SK-N-SH (cell line): ENCODE measurements around the gene CAPN10. TPM values are rescaled to one million over a fixed set of nuclear protein-coding genes. Genes with fewer than 3 reads are reported as not detected.

Experiments used
- CTCF ChIA-PET: fragments of 300-600, 350-600 bp; formaldehyde crosslinking; extraction: SDS; loops from one replicate; lab custom pipeline; 2021; lab: Yijun Ruan, JAX
- POLR2A ChIA-PET: fragments of 350-600 bp; sonication (Branson Sonifier 250); formaldehyde crosslinking; extraction: SDS; loops from one replicate; lab custom pipeline; 2020; ENCODE audit warnings: antibody characterized with exemption, inconsistent platforms; lab: Yijun Ruan, JAX
- DNase-seq: peaks from one replicate; pipeline ENCODE4 v3.0.0; 2012
- H2AFZ ChIP-seq: fragments of 200-600 bp; sonication (generic); 2 replicates; pipeline ENCODE4 v1.8.1; 2016; ENCODE audit warnings: antibody characterized with exemption, mild to moderate bottlenecking, low read depth
- H3F3A ChIP-seq: fragments of 200-600 bp; sonication (generic); replicated peaks from 2 replicates; pipeline ENCODE3; 2016; ENCODE audit warnings: antibody characterized with exemption, mild to moderate bottlenecking; ENCODE audit not compliant: insufficient read depth
- H3K27ac ChIP-seq, 2 experiments: fragments of 200-500 bp in 1 of 2; fragments of 200-600 bp in 1 of 2; sonication (Bioruptor generic) in 1 of 2; sonication (generic), shearing (Covaris generic) in 1 of 2; 2 replicates each; pipeline versions ENCODE4 v1.5.1 to v1.6.1; 2014 to 2016; ENCODE audit warnings: low read depth in 2 of 2, inconsistent platforms in 1 of 2, low read length in 1 of 2, mild to moderate bottlenecking in 1 of 2, mixed read lengths in 1 of 2
- H3K27me3 ChIP-seq: fragments of 200-600 bp; sonication (generic), shearing (Covaris generic); 2 replicates; pipeline ENCODE4 v1.6.1; 2016; ENCODE audit warnings: mixed run types; ENCODE audit not compliant: insufficient read depth
- H3K36me3 ChIP-seq, 2 experiments: fragments of 200-500 bp in 1 of 2; fragments of 200-600 bp in 1 of 2; sonication (Bioruptor generic) in 1 of 2; sonication (generic) in 1 of 2; replicated peaks in 1 of 2; 2 replicates each; pipeline versions ENCODE3 to v1.5.1; 2014 to 2016; ENCODE audit warnings: low read length in 1 of 2, mild to moderate bottlenecking in 1 of 2; ENCODE audit not compliant: insufficient read depth in 2 of 2, control insufficient read depth in 1 of 2
- H3K4me1 ChIP-seq, 2 experiments: fragments of 200-500 bp in 1 of 2; fragments of 200-600 bp in 1 of 2; sonication (Bioruptor generic) in 1 of 2; sonication (generic), shearing (Covaris generic) in 1 of 2; 2 replicates each; pipeline versions ENCODE4 v1.5.1 to v1.6.1; 2014 to 2016; ENCODE audit warnings: low read depth in 1 of 2, low read length in 1 of 2, mixed run types in 1 of 2; ENCODE audit not compliant: insufficient read depth in 2 of 2, control insufficient read depth in 1 of 2
- H3K4me2 ChIP-seq: fragments of 200-600 bp; sonication (generic), shearing (Covaris generic); 2 replicates; pipeline ENCODE4 v1.6.1; 2017; ENCODE audit warnings: mixed run types
- H3K4me3 ChIP-seq, 2 experiments: fragments of 200-500 bp in 1 of 2; fragments of 200-600 bp in 1 of 2; sonication (Bioruptor generic) in 1 of 2; sonication (generic), shearing (Covaris generic) in 1 of 2; 2 replicates each; pipeline versions ENCODE4 v1.5.1 to v1.8.1; 2014 to 2016; ENCODE audit warnings: low read depth in 2 of 2, inconsistent platforms in 1 of 2, low read length in 1 of 2, mild to moderate bottlenecking in 1 of 2, mixed read lengths in 1 of 2, moderate library complexity in 1 of 2
- H3K79me2 ChIP-seq: fragments of 200-600 bp; sonication (generic); 2 replicates; pipeline ENCODE4 v1.8.1; 2017; ENCODE audit warnings: mild to moderate bottlenecking; ENCODE audit not compliant: insufficient read depth
- H3K9ac ChIP-seq: fragments of 200-600 bp; sonication (generic); 2 replicates; pipeline ENCODE4 v1.6.1; 2017; ENCODE audit warnings: mixed run types
- H3K9me2 ChIP-seq: fragments of 200-600 bp; sonication (generic); 2 replicates; pipeline ENCODE4 v1.6.1; 2017; ENCODE audit warnings: mixed run types
- H3K9me3 ChIP-seq: fragments of 200-600 bp; sonication (generic); 2 replicates; pipeline ENCODE4 v1.6.1; 2017; ENCODE audit warnings: mixed run types, mild to moderate bottlenecking, moderate library complexity
- H4K20me1 ChIP-seq: fragments of 200-600 bp; sonication (generic); 2 replicates; pipeline ENCODE4 v1.6.1; 2017; ENCODE audit warnings: mild to moderate bottlenecking, mixed run types; ENCODE audit not compliant: insufficient read depth
- EP300 ChIP-seq, 2 experiments: IDR thresholded peaks; 2 replicates each; pipeline versions ENCODE4 v1.4.0 to v1.6.1; 2012; ENCODE audit warnings: borderline replicate concordance in 1 of 2, low read depth in 1 of 2, low read length in 1 of 2
- FOSL2 ChIP-seq: IDR thresholded peaks from 2 replicates; pipeline ENCODE4 v1.4.0; 2012; ENCODE audit warnings: low read depth, mild to moderate bottlenecking, moderate library complexity, borderline replicate concordance
- SMC3 ChIP-seq: IDR thresholded peaks from 2 replicates; pipeline ENCODE4 v1.6.1; 2012; ENCODE audit warnings: low read depth, low read length, improper control_type of control experiment
- TCF12 ChIP-seq: IDR thresholded peaks from 2 replicates; pipeline ENCODE4 v1.4.0; 2012
- WGBS: methylation state at CpG from one replicate; pipeline ENCODE4 v1.1.6; 2017; ENCODE audit warnings: low lambda C conversion rate; 5-methylcytosine and 5-hydroxymethylcytosine counted together
- polyA plus RNA-seq, 3 experiments: library from polyadenylated mRNA; depleted of rRNA; stranded (reverse); fragments of >200 nt; gene quantifications; 2 replicates each; pipeline ENCODE4 v1.2.3, GENCODE V29; 2012
- TF ChIP-seq, protein P1 (sequence below): IDR thresholded peaks from 2 replicates; pipeline ENCODE4 v1.4.0; 2012; ENCODE audit warnings: low read depth, borderline replicate concordance
- TF ChIP-seq, protein P2 (sequence below): fragments of 200-600 bp; sonication (generic); IDR thresholded peaks from 2 replicates; pipeline ENCODE4 v1.6.1; 2017; ENCODE audit warnings: antibody characterized with exemption, mild to moderate bottlenecking, moderate library complexity
- TF ChIP-seq, protein P3 (sequence below): fragments of 150-350 bp; IDR thresholded peaks from 2 replicates; pipeline ENCODE4 v1.6.1; 2017; ENCODE audit warnings: antibody characterized with exemption, low read length, low read depth, borderline replicate concordance
- TF ChIP-seq, protein P4 (sequence below): IDR thresholded peaks from 2 replicates; pipeline ENCODE4 v1.4.0; 2012; ENCODE audit warnings: low read depth, borderline replicate concordance

CAPN10 gene
- polyA plus RNA-seq, 1 of the 3 experiments (the other 2 are of a cell fraction) = 24.0 TPM

DNA sequence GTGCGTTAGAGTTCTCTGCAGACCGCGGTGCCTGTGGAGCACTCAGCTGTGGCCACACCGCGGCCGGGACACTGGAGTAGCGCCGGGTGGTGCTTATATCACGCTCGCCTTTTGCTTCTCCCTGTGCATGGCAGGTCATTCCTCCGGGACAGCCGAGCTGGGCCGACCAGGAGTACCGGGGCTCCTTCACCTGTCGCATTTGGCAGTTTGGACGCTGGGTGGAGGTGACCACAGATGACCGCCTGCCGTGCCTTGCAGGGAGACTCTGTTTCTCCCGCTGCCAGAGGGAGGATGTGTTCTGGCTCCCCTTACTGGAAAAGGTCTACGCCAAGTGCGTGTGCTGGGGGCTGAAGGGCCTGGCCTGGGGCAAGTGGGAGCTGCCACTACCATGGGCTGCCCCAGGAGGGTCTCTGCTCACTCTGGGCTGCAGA, 4.2 kb downstream of the CAPN10 start:
- H3K79me2 ChIP-seq = peaks cover 66% of the 10 kb centered on the region
- no peaks in the 10 kb centered on the region for H3K9me3 ChIP-seq
- H3K4me3 ChIP-seq = no peak overlapping the region
- H3K9ac ChIP-seq = no peak overlapping the region
- H3K4me2 ChIP-seq = no peak overlapping the region
- peaks cover 24% of the 10 kb centered on the region for H4K20me1 ChIP-seq
- peaks cover 0 to 36% of the 10 kb centered on the region in 2 experiments for H3K36me3 ChIP-seq
- H3F3A ChIP-seq = no peaks in the 10 kb centered on the region
- H3K27ac ChIP-seq = no peak overlapping the region
- H2AFZ ChIP-seq = no peak overlapping the region
- TF ChIP-seq, protein P1, sequence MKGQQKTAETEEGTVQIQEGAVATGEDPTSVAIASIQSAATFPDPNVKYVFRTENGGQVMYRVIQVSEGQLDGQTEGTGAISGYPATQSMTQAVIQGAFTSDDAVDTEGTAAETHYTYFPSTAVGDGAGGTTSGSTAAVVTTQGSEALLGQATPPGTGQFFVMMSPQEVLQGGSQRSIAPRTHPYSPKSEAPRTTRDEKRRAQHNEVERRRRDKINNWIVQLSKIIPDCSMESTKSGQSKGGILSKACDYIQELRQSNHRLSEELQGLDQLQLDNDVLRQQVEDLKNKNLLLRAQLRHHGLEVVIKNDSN = no peak
- TF ChIP-seq, protein P2, sequence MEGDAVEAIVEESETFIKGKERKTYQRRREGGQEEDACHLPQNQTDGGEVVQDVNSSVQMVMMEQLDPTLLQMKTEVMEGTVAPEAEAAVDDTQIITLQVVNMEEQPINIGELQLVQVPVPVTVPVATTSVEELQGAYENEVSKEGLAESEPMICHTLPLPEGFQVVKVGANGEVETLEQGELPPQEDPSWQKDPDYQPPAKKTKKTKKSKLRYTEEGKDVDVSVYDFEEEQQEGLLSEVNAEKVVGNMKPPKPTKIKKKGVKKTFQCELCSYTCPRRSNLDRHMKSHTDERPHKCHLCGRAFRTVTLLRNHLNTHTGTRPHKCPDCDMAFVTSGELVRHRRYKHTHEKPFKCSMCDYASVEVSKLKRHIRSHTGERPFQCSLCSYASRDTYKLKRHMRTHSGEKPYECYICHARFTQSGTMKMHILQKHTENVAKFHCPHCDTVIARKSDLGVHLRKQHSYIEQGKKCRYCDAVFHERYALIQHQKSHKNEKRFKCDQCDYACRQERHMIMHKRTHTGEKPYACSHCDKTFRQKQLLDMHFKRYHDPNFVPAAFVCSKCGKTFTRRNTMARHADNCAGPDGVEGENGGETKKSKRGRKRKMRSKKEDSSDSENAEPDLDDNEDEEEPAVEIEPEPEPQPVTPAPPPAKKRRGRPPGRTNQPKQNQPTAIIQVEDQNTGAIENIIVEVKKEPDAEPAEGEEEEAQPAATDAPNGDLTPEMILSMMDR = no peak
- no peak for TF ChIP-seq TCF12
- TF ChIP-seq SMC3 = no peak
- H3K4me1 ChIP-seq = peaks cover 11 to 17% of the 10 kb centered on the region in 2 experiments; a peak in 1 of 4 replicates
- no peaks in the 10 kb centered on the region for H3K9me2 ChIP-seq
- H3K27me3 ChIP-seq = no peaks in the 10 kb centered on the region
- ChIA-PET POLR2A (no interaction called here), CTCF (no interaction called here)
- 100% methylated on average over 10 of the region's 21 CpGs for WGBS
- DNase-seq = no peak

DNA sequence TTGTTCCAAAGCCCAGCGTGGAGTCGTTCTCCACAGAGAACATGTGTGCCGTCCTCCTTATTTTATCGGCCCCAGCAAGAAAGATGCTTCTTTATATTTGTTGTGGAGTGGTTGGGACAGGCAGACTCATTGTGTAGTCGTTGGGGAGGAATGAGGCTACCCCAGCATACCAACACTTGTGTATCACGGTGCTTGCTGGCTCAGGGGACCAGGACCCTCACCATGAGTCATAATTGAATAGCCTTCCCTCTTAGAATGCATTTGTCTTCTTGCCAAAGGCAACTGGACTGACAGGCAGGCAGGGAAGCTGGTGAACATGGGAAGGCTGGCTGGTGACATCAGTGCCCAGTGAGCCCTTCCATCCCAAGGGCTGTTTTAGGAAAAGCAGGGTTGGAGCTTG, 4.7 kb downstream of the CAPN10 start:
- CTCF ChIA-PET = no interaction called here
- peaks cover 0 to 38% of the 10 kb centered on the region in 2 experiments for H3K36me3 ChIP-seq
- TF ChIP-seq FOSL2 = peak; percentile 6; the same call in 1 of the 2 replicates
- no peak for TF ChIP-seq EP300 (IDR thresholded peaks at IDR 0.05; ENCODE audit: borderline replicate concordance in 1 of 2, low read depth in 1 of 2, low read length in 1 of 2)
- TF ChIP-seq, all 33 proteins: peak for 1
- H3K79me2 ChIP-seq = peaks cover 61% of the 10 kb centered on the region
- H3K9me2 ChIP-seq = no peaks in the 10 kb centered on the region
- H3K9ac ChIP-seq = no peak overlapping the region
- no peak overlapping the region for H3K27ac ChIP-seq
- no peak for DNase-seq
- POLR2A ChIA-PET = no interaction called here
- 67% methylated on average over 5 of the region's 6 CpGs for WGBS
- H3K4me1 ChIP-seq = peaks cover 11 to 17% of the 10 kb centered on the region in 2 experiments; a peak in 1 of 4 replicates
- no peak overlapping the region for H2AFZ ChIP-seq
- no peak overlapping the region for H3K4me2 ChIP-seq
- H3K4me3 ChIP-seq = no peak overlapping the region
- peaks cover 24% of the 10 kb centered on the region for H4K20me1 ChIP-seq
- H3F3A ChIP-seq = no peaks in the 10 kb centered on the region
- H3K27me3 ChIP-seq = no peaks in the 10 kb centered on the region
- H3K9me3 ChIP-seq = no peaks in the 10 kb centered on the region

DNA sequence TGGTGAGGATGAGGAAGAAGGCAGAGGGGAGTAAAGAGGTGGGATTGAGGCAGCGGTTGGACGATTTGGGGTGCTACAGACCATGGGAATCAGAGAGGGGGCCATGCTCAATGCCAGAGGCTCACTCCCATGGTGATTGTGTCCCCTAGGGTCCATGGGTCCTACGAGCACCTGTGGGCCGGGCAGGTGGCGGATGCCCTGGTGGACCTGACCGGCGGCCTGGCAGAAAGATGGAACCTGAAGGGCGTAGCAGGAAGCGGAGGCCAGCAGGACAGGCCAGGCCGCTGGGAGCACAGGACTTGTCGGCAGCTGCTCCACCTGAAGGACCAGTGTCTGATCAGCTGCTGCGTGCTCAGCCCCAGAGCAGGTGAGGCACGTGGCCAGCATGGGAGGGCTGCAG, 5.2 kb downstream of the CAPN10 start:
- Histone ChIP-seq H3K4me1 (peaks cover 11 to 17% of the 10 kb centered on the region in 2 experiments; a peak in 1 of 4 replicates), H3K79me2 (peaks cover 60% of the 10 kb centered on the region), H3K36me3 (peaks cover 0 to 41% of the 10 kb centered on the region in 2 experiments), H3K27me3 (no peaks in the 10 kb centered on the region), H3K9ac (no peak overlapping the region), H3K27ac (no peak overlapping the region), H4K20me1 (peaks cover 24% of the 10 kb centered on the region), H3K9me3 (no peaks in the 10 kb centered on the region), H3F3A (no peaks in the 10 kb centered on the region), H3K4me3 (no peak overlapping the region), H2AFZ (no peak overlapping the region), H3K9me2 (no peaks in the 10 kb centered on the region), H3K4me2 (no peak overlapping the region)
- TF ChIP-seq FOSL2 = no peak
- TF ChIP-seq, protein P3, sequence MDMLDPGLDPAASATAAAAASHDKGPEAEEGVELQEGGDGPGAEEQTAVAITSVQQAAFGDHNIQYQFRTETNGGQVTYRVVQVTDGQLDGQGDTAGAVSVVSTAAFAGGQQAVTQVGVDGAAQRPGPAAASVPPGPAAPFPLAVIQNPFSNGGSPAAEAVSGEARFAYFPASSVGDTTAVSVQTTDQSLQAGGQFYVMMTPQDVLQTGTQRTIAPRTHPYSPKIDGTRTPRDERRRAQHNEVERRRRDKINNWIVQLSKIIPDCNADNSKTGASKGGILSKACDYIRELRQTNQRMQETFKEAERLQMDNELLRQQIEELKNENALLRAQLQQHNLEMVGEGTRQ = no peak
- TF ChIP-seq, protein P4, sequence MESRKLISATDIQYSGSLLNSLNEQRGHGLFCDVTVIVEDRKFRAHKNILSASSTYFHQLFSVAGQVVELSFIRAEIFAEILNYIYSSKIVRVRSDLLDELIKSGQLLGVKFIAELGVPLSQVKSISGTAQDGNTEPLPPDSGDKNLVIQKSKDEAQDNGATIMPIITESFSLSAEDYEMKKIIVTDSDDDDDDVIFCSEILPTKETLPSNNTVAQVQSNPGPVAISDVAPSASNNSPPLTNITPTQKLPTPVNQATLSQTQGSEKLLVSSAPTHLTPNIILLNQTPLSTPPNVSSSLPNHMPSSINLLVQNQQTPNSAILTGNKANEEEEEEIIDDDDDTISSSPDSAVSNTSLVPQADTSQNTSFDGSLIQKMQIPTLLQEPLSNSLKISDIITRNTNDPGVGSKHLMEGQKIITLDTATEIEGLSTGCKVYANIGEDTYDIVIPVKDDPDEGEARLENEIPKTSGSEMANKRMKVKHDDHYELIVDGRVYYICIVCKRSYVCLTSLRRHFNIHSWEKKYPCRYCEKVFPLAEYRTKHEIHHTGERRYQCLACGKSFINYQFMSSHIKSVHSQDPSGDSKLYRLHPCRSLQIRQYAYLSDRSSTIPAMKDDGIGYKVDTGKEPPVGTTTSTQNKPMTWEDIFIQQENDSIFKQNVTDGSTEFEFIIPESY = no peak
- no peak for TF ChIP-seq SMC3
- no peak for DNase-seq
- ChIA-PET CTCF (interaction anchor here (2.0 kb wide), 1 partner anchor 13 kb away, joined by 9 read pairs; no protein-coding TSS in a partner anchor), POLR2A (no interaction called here)
- WGBS = 88% methylated on average over 3 of the region's 13 CpGs
